Sigmoid colon (tissue), 4 donors: Measurements from ENCODE around the gene IRF5.

Experiments
- EP300 ChIP-seq, 4 donors: sonication (generic); formaldehyde crosslinking; IDR thresholded peaks; one replicate each; pipeline ENCODE4 v1.6.1; 2017; ENCODE audit warnings: antibody characterized with exemption in 4 of 4
- POLR2A ChIP-seq, 2 donors: fragments of 450-650 bp; IDR thresholded peaks; one replicate each; pipeline ENCODE4 v1.6.1; 2016; ENCODE audit warnings: antibody characterized with exemption in 2 of 2, mild to moderate bottlenecking in 2 of 2, moderate library complexity in 2 of 2
- POLR2AphosphoS5 ChIP-seq, 4 donors: sonication (generic); formaldehyde crosslinking; IDR thresholded peaks; one replicate each; pipeline ENCODE4 v1.6.1; 2017; ENCODE audit warnings: antibody characterized with exemption in 4 of 4
- TF ChIP-seq, protein P1 (sequence below), 4 experiments: fragments of 450-650 bp in 3 of 4; fragments of 200-600 bp in 1 of 4; IDR thresholded peaks; one replicate each; pipeline ENCODE4 v1.5.1; 2016 to 2019; ENCODE audit warnings: antibody characterized with exemption in 4 of 4, mild to moderate bottlenecking in 3 of 4, moderate library complexity in 2 of 4

DNA sequence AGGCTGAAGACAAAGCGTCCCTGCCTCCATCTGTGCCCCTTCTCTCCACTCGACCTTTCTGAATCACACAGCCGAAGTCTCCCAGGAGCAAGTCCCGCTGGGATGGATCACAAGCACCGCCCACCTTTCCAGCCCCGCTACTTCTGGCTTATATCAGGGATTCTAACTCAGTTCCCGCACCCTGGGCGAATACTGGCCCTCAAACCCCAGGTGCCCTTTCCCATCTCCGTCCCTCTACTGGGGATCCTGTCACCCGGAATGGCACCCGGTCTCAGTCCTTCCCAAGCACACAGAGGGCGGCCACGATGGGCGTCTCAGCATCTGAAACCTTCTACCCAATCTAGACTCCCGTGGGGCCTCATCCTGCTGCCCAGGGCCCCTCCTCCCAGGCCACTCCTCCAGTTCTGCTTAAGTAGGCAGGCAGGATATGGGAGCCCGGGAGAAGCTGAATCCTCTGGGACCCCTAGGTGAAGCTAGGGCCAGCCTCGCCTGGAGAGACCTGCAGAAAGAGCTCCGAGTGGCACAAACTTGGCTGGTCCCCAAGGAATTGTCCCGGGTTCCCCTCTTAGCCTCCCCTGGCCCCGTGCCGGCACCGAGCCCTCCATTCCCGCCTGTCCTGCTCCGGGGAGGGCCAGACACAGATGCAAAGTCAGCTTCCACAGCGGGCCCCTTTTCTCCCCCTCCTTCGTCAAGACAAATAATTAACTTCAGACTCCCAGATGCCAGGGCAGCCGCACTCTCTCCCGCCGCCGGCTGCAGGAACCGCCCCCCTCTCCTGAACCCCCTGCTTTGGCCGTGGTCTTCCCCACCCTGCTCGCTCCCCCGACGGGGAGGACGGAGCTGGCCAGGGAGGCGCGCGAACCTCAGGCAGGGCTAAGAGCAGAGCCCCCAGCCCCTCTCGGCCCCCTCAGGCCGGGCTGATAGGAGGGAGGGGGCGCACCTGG lies 27.8 kb upstream of the IRF5 start:
- TF ChIP-seq, protein P1, sequence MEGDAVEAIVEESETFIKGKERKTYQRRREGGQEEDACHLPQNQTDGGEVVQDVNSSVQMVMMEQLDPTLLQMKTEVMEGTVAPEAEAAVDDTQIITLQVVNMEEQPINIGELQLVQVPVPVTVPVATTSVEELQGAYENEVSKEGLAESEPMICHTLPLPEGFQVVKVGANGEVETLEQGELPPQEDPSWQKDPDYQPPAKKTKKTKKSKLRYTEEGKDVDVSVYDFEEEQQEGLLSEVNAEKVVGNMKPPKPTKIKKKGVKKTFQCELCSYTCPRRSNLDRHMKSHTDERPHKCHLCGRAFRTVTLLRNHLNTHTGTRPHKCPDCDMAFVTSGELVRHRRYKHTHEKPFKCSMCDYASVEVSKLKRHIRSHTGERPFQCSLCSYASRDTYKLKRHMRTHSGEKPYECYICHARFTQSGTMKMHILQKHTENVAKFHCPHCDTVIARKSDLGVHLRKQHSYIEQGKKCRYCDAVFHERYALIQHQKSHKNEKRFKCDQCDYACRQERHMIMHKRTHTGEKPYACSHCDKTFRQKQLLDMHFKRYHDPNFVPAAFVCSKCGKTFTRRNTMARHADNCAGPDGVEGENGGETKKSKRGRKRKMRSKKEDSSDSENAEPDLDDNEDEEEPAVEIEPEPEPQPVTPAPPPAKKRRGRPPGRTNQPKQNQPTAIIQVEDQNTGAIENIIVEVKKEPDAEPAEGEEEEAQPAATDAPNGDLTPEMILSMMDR (IDR thresholded peaks at IDR 0.05) = no peak
- no peak for TF ChIP-seq EP300 (IDR thresholded peaks at IDR 0.05)
- TF ChIP-seq POLR2AphosphoS5 (IDR thresholded peaks at IDR 0.05) = no peak
- no peak for TF ChIP-seq POLR2A (IDR thresholded peaks at IDR 0.05)
